Activated naive CD4-positive, alpha-beta T cell treated with anti-CD3 and anti-CD28 coated beads, Interleukin-2, amount 50 U/mL, for 72 hours (primary cell): ENCODE measurements around the gene CLDN15. TPM values are rescaled to one million over a fixed set of nuclear protein-coding genes. Genes with fewer than 3 reads are reported as not detected.

Source experiments
- ATAC-seq, 2 donors: fragments of 150-1000 bp; cut with Tn5 transposase; 2 replicates each; pipeline ENCODE4 v1.10.0; 2021; ENCODE audit warnings: mild to moderate bottlenecking in 2 of 2, moderate library complexity in 2 of 2
- DNase-seq, 2 donors: peaks; one replicate each; pipeline ENCODE4 v3.0.0; 2021 to 2022; ENCODE audit warnings: low spot score in 2 of 2
- H3K27ac Mint-ChIP-seq, 2 donors: one replicate each; pipeline ENCODE4 v1.8.0; 2022; ENCODE audit warnings: mild to moderate bottlenecking in 2 of 2, mixed read lengths in 2 of 2
- H3K36me3 Mint-ChIP-seq, 2 donors: one replicate each; pipeline ENCODE4 v1.8.0; 2022; ENCODE audit warnings: mixed read lengths in 2 of 2
- H3K9me3 Mint-ChIP-seq, 2 donors: one replicate each; pipeline ENCODE4 v1.8.0; 2022; ENCODE audit warnings: mixed read lengths in 2 of 2
- total RNA-seq, 2 donors: library from RNA; stranded (reverse); gene quantifications; one replicate each; pipeline ENCODE4 v1.2.3, GENCODE V29; 2022

Gene CLDN15
- total RNA-seq, 2 donors from 2014 or later, result 17.3 to 26.1 TPM

DNA sequence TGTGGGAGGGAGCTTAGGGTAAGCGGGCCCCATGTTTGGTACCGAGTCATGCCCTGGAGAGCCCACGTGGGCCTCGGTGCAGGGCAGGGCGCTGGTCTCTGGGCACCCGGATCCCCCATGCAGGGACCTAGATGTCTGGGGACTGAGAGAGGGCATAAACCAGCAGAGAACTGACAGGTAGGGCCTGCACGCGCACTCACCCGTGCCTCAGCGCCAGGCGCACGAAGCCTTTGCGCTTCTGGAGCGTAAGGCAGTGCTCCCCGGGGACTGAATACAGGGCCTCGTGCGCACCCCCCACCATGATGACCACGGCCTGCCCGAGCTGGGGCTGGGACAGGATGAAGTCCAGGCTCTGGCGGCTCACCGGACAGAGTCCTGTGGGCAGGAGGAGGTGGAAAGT lies 39.6 kb downstream of the CLDN15 start:
- ATAC-seq, result no peak
- no peaks in the 10 kb centered on the region for H3K9me3 Mint-ChIP-seq
- no peak overlapping the region for H3K27ac Mint-ChIP-seq
- H3K36me3 Mint-ChIP-seq, result no peaks in the 10 kb centered on the region
- DNase-seq, result no peak

DNA sequence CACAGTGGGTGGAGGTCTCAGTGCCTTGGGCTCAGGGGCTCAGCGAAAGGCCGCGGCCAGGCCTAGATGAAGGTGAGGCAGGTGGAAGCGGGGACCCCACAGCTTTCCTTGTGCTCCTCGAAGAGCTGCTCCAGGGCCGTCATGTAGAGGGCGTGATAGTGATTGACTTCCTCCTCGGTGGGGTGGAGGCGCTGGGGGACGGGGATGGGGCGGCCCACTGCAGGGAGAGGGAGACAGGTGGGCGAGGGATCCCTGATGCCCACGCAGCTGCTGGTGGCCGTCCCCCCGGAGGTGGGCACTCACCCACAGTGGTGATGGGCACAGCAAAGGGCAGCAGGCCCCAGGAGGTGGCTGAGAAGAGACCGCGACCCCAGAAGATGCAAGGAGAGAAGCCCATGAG lies 41.7 kb downstream of the CLDN15 start:
- Mint-ChIP-seq H3K27ac (no peak overlapping the region), H3K9me3 (no peaks in the 10 kb centered on the region), H3K36me3 (no peaks in the 10 kb centered on the region)
- no peak for DNase-seq
- ATAC-seq, result no peak

DNA sequence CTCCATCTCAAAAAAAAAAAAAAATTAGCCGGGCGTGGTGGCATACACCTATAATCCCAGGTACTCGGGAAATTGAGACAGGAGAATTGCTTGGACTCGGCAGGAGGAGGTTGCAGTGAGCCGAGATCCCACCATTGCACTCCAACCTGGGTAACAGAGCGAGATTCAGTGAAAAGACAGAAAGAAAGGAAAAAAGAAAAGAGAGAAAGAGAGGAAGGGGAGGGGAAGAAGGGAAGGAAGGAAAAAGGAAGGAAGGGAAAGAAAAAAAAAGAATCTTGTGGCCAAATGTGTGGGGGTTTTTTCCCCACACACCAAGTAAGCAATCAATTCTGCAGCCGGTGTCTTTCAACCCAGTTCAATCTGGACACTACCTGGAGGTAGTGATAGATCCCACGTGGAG lies 48.5 kb downstream of the CLDN15 start:
- Mint-ChIP-seq H3K36me3 (no peaks in the 10 kb centered on the region), H3K27ac (no peak overlapping the region), H3K9me3 (no peaks in the 10 kb centered on the region)
- DNase-seq, result no peak
- no peak for ATAC-seq

DNA sequence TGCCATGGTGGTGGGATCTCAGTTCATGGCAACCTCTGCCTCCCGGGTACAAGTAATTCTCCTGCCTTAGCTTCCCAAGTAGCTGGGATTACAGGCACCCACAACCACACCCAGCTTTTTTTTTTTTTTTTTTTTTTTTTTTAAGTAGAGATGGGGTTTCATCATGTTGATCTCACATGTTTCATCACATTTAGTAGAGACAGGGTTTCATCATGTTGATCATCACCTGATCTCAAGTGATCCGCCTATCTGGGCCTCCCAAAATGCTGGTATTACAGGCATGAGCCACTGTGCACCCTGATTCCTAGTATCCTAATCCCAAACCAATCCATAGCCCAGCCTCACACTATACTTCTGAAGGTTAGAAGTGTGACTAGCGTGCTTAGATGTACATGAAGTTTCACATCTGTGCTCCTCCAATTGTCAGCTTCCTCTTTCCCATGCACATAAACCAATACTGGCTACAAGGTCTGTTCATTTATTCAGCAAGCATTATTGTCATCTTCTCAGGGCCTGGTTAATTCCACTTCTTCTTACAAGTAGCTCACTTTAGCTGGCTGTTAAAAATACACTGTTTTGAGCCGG lies 50.7 kb downstream of the CLDN15 start:
- ATAC-seq (no peak), DNase-seq (no peak)
- Mint-ChIP-seq H3K27ac (no peak overlapping the region), H3K36me3 (no peaks in the 10 kb centered on the region), H3K9me3 (no peaks in the 10 kb centered on the region)

DNA sequence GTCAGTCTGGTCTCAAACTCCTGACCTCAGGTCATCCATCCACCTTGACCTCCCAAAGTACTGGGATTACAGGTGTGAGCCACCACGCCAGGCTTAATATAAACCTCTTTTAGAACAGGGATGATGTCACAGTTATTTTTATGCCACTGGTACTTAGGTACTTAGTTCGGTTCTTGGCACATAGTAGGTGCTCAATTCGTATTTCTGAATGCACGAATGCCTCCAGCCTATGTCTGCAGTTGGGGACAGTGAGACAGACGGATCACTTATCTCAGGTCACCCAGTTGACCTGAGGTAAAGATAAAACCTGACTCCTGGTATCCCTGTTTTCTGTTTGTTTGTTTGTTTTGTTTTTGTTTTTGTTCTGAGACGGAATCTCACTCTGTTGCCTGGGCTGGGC lies 51.4 kb downstream of the CLDN15 start:
- no peak overlapping the region for H3K27ac Mint-ChIP-seq
- H3K36me3 Mint-ChIP-seq, result no peaks in the 10 kb centered on the region
- DNase-seq (no peak), ATAC-seq (no peak)
- H3K9me3 Mint-ChIP-seq, result no peaks in the 10 kb centered on the region

DNA sequence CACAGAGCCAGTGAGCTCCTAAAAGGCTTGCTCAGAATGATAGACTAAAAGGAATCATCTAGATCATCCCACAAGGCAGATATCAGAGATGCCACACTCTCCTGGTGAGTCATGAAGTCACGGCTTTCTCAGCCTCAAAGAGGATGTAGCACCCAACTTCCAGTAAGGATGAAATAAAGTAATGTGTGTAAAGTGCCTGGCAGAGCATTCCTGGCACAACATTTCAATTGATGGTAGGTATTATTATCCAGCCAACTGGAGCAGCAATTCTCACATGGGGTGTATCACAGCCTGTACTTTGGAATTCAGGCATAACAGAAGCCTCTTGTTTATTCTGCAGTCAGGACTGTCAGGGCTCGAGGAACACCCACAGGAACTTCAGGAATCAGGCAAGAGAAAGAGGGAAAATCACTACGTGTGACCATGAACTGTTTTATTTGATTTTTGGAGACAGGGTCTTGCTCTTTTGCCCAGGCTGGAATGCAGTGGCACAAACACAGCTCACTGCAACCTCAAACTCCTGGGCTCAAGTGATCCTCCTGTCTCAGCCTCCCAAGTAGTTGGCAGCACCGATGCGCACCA lies 52.3 kb downstream of the CLDN15 start:
- ATAC-seq (no peak), DNase-seq (no peak)
- Mint-ChIP-seq H3K36me3 (no peaks in the 10 kb centered on the region), H3K27ac (no peak overlapping the region), H3K9me3 (no peaks in the 10 kb centered on the region)

Other genes with a start within 250 kb of the CLDN15 start
- not detected for gene MUC17, start 217.7 kb downstream of the CLDN15 start, total RNA-seq
- gene TRIM56, start 152.3 kb downstream of the CLDN15 start, total RNA-seq, result 10 to 100 TPM; 49.7 to 64.2 TPM
- gene SERPINE1, start 110.7 kb downstream of the CLDN15 start, total RNA-seq, result under 1 TPM; 0.18 to 0.27 TPM
- gene AP1S1, start 83.3 kb downstream of the CLDN15 start, total RNA-seq, result 10 to 100 TPM; 26.3 to 48.2 TPM
- gene VGF, start 72.2 kb downstream of the CLDN15 start, total RNA-seq, result not detected
- not detected for gene NAT16, start 57.5 kb downstream of the CLDN15 start, total RNA-seq
- not detected for gene MOGAT3, start 36.8 kb downstream of the CLDN15 start, total RNA-seq
- gene PLOD3, start 20.2 kb downstream of the CLDN15 start, total RNA-seq, result 10 to 100 TPM; 44.7 to 53.5 TPM
- 10 to 100 TPM; 49.9 to 50.3 TPM for gene ZNHIT1, start 19.6 kb downstream of the CLDN15 start, total RNA-seq
- 10 to 100 TPM; 70.0 to 74.8 TPM for gene FIS1, start 7.3 kb upstream of the CLDN15 start, total RNA-seq
- 1 to 10 TPM; 2.9 to 6.2 TPM for gene IFT22, start 84.0 kb upstream of the CLDN15 start, total RNA-seq
- gene COL26A1, start 125.1 kb upstream of the CLDN15 start, total RNA-seq, result not detected